GM15510 (cell line): ENCODE measurements around the gene ICE2.

Experiments used
- POLR2A ChIP-seq: IDR thresholded peaks from 3 replicates; pipeline ENCODE4 v1.6.1; 2011; ENCODE audit warnings: borderline replicate concordance; ENCODE audit not compliant: insufficient read length; ENCODE audit errors: extremely low read depth

Gene ICE2

GRCh38 chr15:60510006-60510405, 31.1 kb upstream of the ICE2 start:
- no peak for TF ChIP-seq POLR2A

GRCh38 chr15:60509470-60509869, 30.5 kb upstream of the ICE2 start:
- TF ChIP-seq POLR2A, result no peak

- no peak for TF ChIP-seq POLR2A
These were observed 29.5 kb upstream of the ICE2 start for GRCh38 chr15:60508442-60508841.

GRCh38 chr15:60507596-60508424, 28.9 kb upstream of the ICE2 start:
- TF ChIP-seq POLR2A, result no peak

- TF ChIP-seq POLR2A, result no peak
These were observed 17.9 kb upstream of the ICE2 start for GRCh38 chr15:60496853-60497252.

GRCh38 chr15:60494108-60494507, 15.2 kb upstream of the ICE2 start:
- no peak for TF ChIP-seq POLR2A

- TF ChIP-seq POLR2A, result no peak
These were observed 14.2 kb upstream of the ICE2 start for GRCh38 chr15:60493166-60493565.

- no peak for TF ChIP-seq POLR2A
These were observed 7.8 kb upstream of the ICE2 start for GRCh38 chr15:60486742-60487141.

GRCh38 chr15:60485365-60486055, 6.6 kb upstream of the ICE2 start:
- TF ChIP-seq POLR2A, result no peak

- no peak for TF ChIP-seq POLR2A
These were observed 4.1 kb upstream of the ICE2 start for GRCh38 chr15:60483042-60483441.

GRCh38 chr15:60480888-60481287, 1.9 kb upstream of the ICE2 start:
- TF ChIP-seq POLR2A, result no peak

GRCh38 chr15:60480149-60480548, 1.2 kb upstream of the ICE2 start:
- TF ChIP-seq POLR2A, result no peak

GRCh38 chr15:60479361-60480110, 594 bp upstream of the ICE2 start:
- TF ChIP-seq POLR2A, result no peak

GRCh38 chr15:60477916-60478565, 901 bp downstream of the ICE2 start:
- TF ChIP-seq POLR2A, result no peak

GRCh38 chr15:60477164-60477563, 1.8 kb downstream of the ICE2 start:
- no peak for TF ChIP-seq POLR2A
